ENCODE data around the gene IGSF21. TPM values are rescaled to one million over a fixed set of nuclear protein-coding genes. Genes with fewer than 3 reads are reported as not detected.

Gene IGSF21
- total RNA-seq, 1 donor from 2014 or later: 1.8 TPM

GRCh38 chr1:18154430-18155194 is 47.0 kb downstream of the IGSF21 start:
- H3K27me3 ChIP-seq (ENCODE audit: low read depth): peaks cover 23% of the 10 kb centered on the region

GRCh38 chr1:18155881-18156385 is 48.3 kb downstream of the IGSF21 start:
- Histone ChIP-seq H3K4me3 (no peak overlapping the region), H3K36me3 (no peaks in the 10 kb centered on the region), H3K9me3 (no peaks in the 10 kb centered on the region), H3K4me1 (no peaks in the 10 kb centered on the region), H3K27me3 (ENCODE audit: low read depth) (peaks cover 23% of the 10 kb centered on the region), H3K27ac (no peak overlapping the region)
- TF ChIP-seq CTCF (IDR thresholded peaks at IDR 0.05): no peak
- peak; percentile 41 for DNase-seq
- intact Hi-C loops (cut with DNase I): no loop called here
- ATAC-seq: no peak

More at GRCh38 chr1:18154430-18155194, 47.0 kb downstream of the IGSF21 start:
- no peaks in the 10 kb centered on the region for H3K4me1 ChIP-seq
- DNase-seq (no peak), ATAC-seq (no peak)
- TF ChIP-seq CTCF (IDR thresholded peaks at IDR 0.05): no peak
- H3K9me3 ChIP-seq: no peaks in the 10 kb centered on the region
- H3K4me3 ChIP-seq: no peak overlapping the region
- intact Hi-C loops (cut with DNase I): no loop called here
- H3K36me3 ChIP-seq: no peaks in the 10 kb centered on the region
- H3K27ac ChIP-seq: no peak overlapping the region

GRCh38 chr1:18157352-18157751 is 49.8 kb downstream of the IGSF21 start:
- H3K27me3 ChIP-seq (ENCODE audit: low read depth): peaks cover 17% of the 10 kb centered on the region
- TF ChIP-seq CTCF (IDR thresholded peaks at IDR 0.05): no peak
- H3K27ac ChIP-seq: no peak overlapping the region
- no peaks in the 10 kb centered on the region for H3K9me3 ChIP-seq
- H3K4me1 ChIP-seq: no peaks in the 10 kb centered on the region
- no peak overlapping the region for H3K4me3 ChIP-seq
- no peaks in the 10 kb centered on the region for H3K36me3 ChIP-seq
- DNase-seq (no peak), ATAC-seq (no peak)
- intact Hi-C loops (cut with DNase I): no loop called here

- peaks cover 17% of the 10 kb centered on the region for H3K27me3 ChIP-seq (ENCODE audit: low read depth)
- no peaks in the 10 kb centered on the region for H3K9me3 ChIP-seq
- no peak for TF ChIP-seq CTCF (IDR thresholded peaks at IDR 0.05)
- H3K4me1 ChIP-seq: no peaks in the 10 kb centered on the region
- DNase-seq (no peak), ATAC-seq (no peak)
- H3K4me3 ChIP-seq: no peak overlapping the region
- H3K27ac ChIP-seq: no peak overlapping the region
- intact Hi-C loops (cut with DNase I): no loop called here
- no peaks in the 10 kb centered on the region for H3K36me3 ChIP-seq
Measured at GRCh38 chr1:18157968-18158367, 50.4 kb downstream of the IGSF21 start.

GRCh38 chr1:18158714-18159113 is 51.1 kb downstream of the IGSF21 start:
- TF ChIP-seq CTCF (IDR thresholded peaks at IDR 0.05): no peak
- intact Hi-C loops (cut with DNase I): no loop called here
- DNase-seq: no peak

More at GRCh38 chr1:18158714-18159113, 51.1 kb downstream of the IGSF21 start:
- H3K4me1 ChIP-seq: no peaks in the 10 kb centered on the region
- no peak overlapping the region for H3K4me3 ChIP-seq
- H3K27ac ChIP-seq: no peak overlapping the region
- no peaks in the 10 kb centered on the region for H3K36me3 ChIP-seq
- no peak for ATAC-seq
- H3K9me3 ChIP-seq: no peaks in the 10 kb centered on the region
- H3K27me3 ChIP-seq (ENCODE audit: low read depth): peaks cover 17% of the 10 kb centered on the region
